ENCODE measurements around the gene GABRG3. TPM values are rescaled to one million over a fixed set of nuclear protein-coding genes. Genes with fewer than 3 reads are reported as not detected.

The GABRG3 gene
- total RNA-seq, 1 experiment from 2014 or later: 0.15 TPM

GRCh38 chr15:27025481-27025966 is 54.5 kb downstream of the GABRG3 start:
- H3K4me2 ChIP-seq (ENCODE audit: insufficient read depth, insufficient read length, low read length): no peak overlapping the region
- no peaks in the 10 kb centered on the region for H3K23me2 ChIP-seq (ENCODE audit: insufficient read length, low read depth, low read length, poor library complexity, severe bottlenecking)
- no peak overlapping the region for H3K14ac ChIP-seq (ENCODE audit: insufficient read depth, low read length)
- H3K27ac ChIP-seq (ENCODE audit: insufficient read length, low read depth, low read length): no peak overlapping the region
- H3K79me1 ChIP-seq (ENCODE audit: insufficient read depth, low read depth, low read length, poor library complexity, severe bottlenecking): no peaks in the 10 kb centered on the region
- no peak overlapping the region for H2BK20ac ChIP-seq (ENCODE audit: low read depth, low read length, poor library complexity, severe bottlenecking)
- no peak overlapping the region for H3K23ac ChIP-seq (ENCODE audit: insufficient read length, low read depth, low read length)
- H4K91ac ChIP-seq (ENCODE audit: insufficient read length, low read depth, low read length): no peak overlapping the region
- TF ChIP-seq CTCF (conservative IDR thresholded peaks at IDR 0.05): no peak
- no peak overlapping the region for H3K4ac ChIP-seq (ENCODE audit: low read depth, low read length)
- no peak overlapping the region for H4K8ac ChIP-seq (replicated peaks; ENCODE audit: insufficient read length, low read depth, low read length)
- Mint-ChIP-seq H3K9me3 (no peaks in the 10 kb centered on the region), H3K4me3 (no peak overlapping the region), H3K27ac (no peak overlapping the region), H3K27me3 (ENCODE audit: low read depth) (no peaks in the 10 kb centered on the region; the same call in 1 of the 2 replicates), H3K36me3 (ENCODE audit: insufficient read depth in 1 of 3, low read depth in 3 of 3) (no peaks in the 10 kb centered on the region), H3K4me1 (peaks cover 16 to 21% of the 10 kb centered on the region in 2 experiments)
- no peaks in the 10 kb centered on the region for H3K27me3 ChIP-seq (ENCODE audit: insufficient read depth, low read length)
- no peak overlapping the region for H2AFZ ChIP-seq (ENCODE audit: low read length)
- no peak overlapping the region for H2BK15ac ChIP-seq (ENCODE audit: low read depth, low read length)
- H4K20me1 ChIP-seq (ENCODE audit: control insufficient read depth, insufficient read depth, insufficient read length): no peaks in the 10 kb centered on the region
- H2BK12ac ChIP-seq (ENCODE audit: insufficient read length, low read depth, low read length): no peak overlapping the region
- H3K79me2 ChIP-seq (ENCODE audit: insufficient read depth, low read length): no peaks in the 10 kb centered on the region
- H3T11ph ChIP-seq (ENCODE audit: low read length): no peak overlapping the region
- no peak overlapping the region for H3K56ac ChIP-seq (ENCODE audit: insufficient read length, low read depth, low read length)
- H4K5ac ChIP-seq (ENCODE audit: insufficient read length, low read depth, low read length): no peak overlapping the region
- H3K4me1 ChIP-seq (ENCODE audit: insufficient read depth, low read length): no peaks in the 10 kb centered on the region; the same call in 1 of the 2 replicates
- H2BK5ac ChIP-seq (ENCODE audit: insufficient read length, low read length): no peak overlapping the region
- no peak overlapping the region for H2AK5ac ChIP-seq (ENCODE audit: insufficient read length, low read length)
- no CpG with 5 or more reads among the region's 9 CpGs for WGBS (ENCODE audit: extremely low coverage, insufficient read length, low lambda C conversion rate)
- H3K9me3 ChIP-seq (ENCODE audit: control insufficient read depth, low read depth, low read length): no peaks in the 10 kb centered on the region
- DNase-seq: no peak
- H3K18ac ChIP-seq (ENCODE audit: insufficient read length, low read depth, low read length): no peak overlapping the region
- H2BK120ac ChIP-seq (ENCODE audit: low read depth, low read length, poor library complexity, severe bottlenecking): no peak overlapping the region
- H3K9ac ChIP-seq (ENCODE audit: extremely low read depth, insufficient read length, low read length): no peak overlapping the region
